Activated T-cell treated with anti-CD3 and anti-CD28 coated beads, Interleukin-2, amount 50 U/mL, for 4 hours (primary cell): ENCODE measurements around the gene CBX2. TPM values are rescaled to one million over a fixed set of nuclear protein-coding genes. Genes with fewer than 3 reads are reported as not detected.

Source experiments
- ATAC-seq, 2 donors: fragments of 200-7000 bp; cut with Tn5 transposase; one replicate each; pipeline ENCODE4 v1.10.0; 2021
- DNase-seq: peaks from one replicate; pipeline ENCODE4 v3.0.0-alpha.2; 2020
- H3K27me3 Mint-ChIP-seq: one replicate; pipeline ENCODE4 v1.8.0; 2021; ENCODE audit warnings: low read depth, mixed read lengths
- H3K36me3 Mint-ChIP-seq: one replicate; pipeline ENCODE4 v1.8.0; 2022; ENCODE audit warnings: mixed read lengths; ENCODE audit not compliant: insufficient read depth
- H3K4me1 Mint-ChIP-seq: one replicate; pipeline ENCODE4 v1.8.0; 2021; ENCODE audit warnings: low read depth, mixed read lengths
- H3K4me3 Mint-ChIP-seq: one replicate; pipeline ENCODE4 v1.8.0; 2021; ENCODE audit warnings: mild to moderate bottlenecking, moderate library complexity, mixed read lengths
- H3K9me3 Mint-ChIP-seq: one replicate; pipeline ENCODE4 v1.8.0; 2021; ENCODE audit warnings: mixed read lengths
- total RNA-seq, 3 donors: library from RNA; stranded (reverse); gene quantifications; one replicate each; pipeline ENCODE4 v1.2.1, GENCODE V29; 2021

The CBX2 gene
- total RNA-seq, 3 donors from 2014 or later = 1.0 to 2.6 (median 1.4) TPM

- H3K4me3 Mint-ChIP-seq = no peak overlapping the region
- peaks cover 41% of the 10 kb centered on the region for H3K4me1 Mint-ChIP-seq
- no peak for ATAC-seq
Observed at GRCh38 chr17:79803421-79803996, 25.6 kb downstream of the CBX2 start.

GRCh38 chr17:79803997-79804855 lies 26.3 kb downstream of the CBX2 start:
- Mint-ChIP-seq H3K27me3 (peaks cover 82% of the 10 kb centered on the region), H3K4me3 (peak overlapping the region; percentile 50), H3K9me3 (no peaks in the 10 kb centered on the region), H3K4me1 (peaks cover 38% of the 10 kb centered on the region), H3K36me3 (no peaks in the 10 kb centered on the region)
- ATAC-seq = peak; percentile 90 to 91
- DNase-seq = peak; percentile 61

More at GRCh38 chr17:79803421-79803996, 25.6 kb downstream of the CBX2 start:
- Mint-ChIP-seq H3K36me3 (no peaks in the 10 kb centered on the region), H3K9me3 (no peaks in the 10 kb centered on the region), H3K27me3 (peaks cover 79% of the 10 kb centered on the region)
- no peak for DNase-seq

GRCh38 chr17:79804856-79805696 lies 27.1 kb downstream of the CBX2 start:
- Mint-ChIP-seq H3K9me3 (no peaks in the 10 kb centered on the region), H3K27me3 (peaks cover 75% of the 10 kb centered on the region), H3K36me3 (no peaks in the 10 kb centered on the region), H3K4me3 (peak overlapping the region; percentile 50), H3K4me1 (peaks cover 31% of the 10 kb centered on the region)
- DNase-seq (no peak), ATAC-seq (peak; percentile 4 to 8)

- peaks cover 29% of the 10 kb centered on the region for H3K4me1 Mint-ChIP-seq
- no peaks in the 10 kb centered on the region for H3K9me3 Mint-ChIP-seq
- no peak overlapping the region for H3K4me3 Mint-ChIP-seq
- no peak for DNase-seq
- H3K36me3 Mint-ChIP-seq = no peaks in the 10 kb centered on the region
- H3K27me3 Mint-ChIP-seq = peaks cover 71% of the 10 kb centered on the region
- no peak for ATAC-seq
Observed at GRCh38 chr17:79806446-79806760, 28.5 kb downstream of the CBX2 start.

GRCh38 chr17:79806863-79807720 lies 29.1 kb downstream of the CBX2 start:
- Mint-ChIP-seq H3K36me3 (no peaks in the 10 kb centered on the region), H3K27me3 (peaks cover 71% of the 10 kb centered on the region), H3K4me1 (peaks cover 30% of the 10 kb centered on the region), H3K9me3 (no peaks in the 10 kb centered on the region), H3K4me3 (no peak overlapping the region)
- DNase-seq (no peak), ATAC-seq (no peak)

GRCh38 chr17:79808763-79809529 lies 31.0 kb downstream of the CBX2 start:
- no peak for ATAC-seq
- Mint-ChIP-seq H3K9me3 (no peaks in the 10 kb centered on the region), H3K36me3 (no peaks in the 10 kb centered on the region), H3K27me3 (peaks cover 65% of the 10 kb centered on the region), H3K4me3 (no peak overlapping the region), H3K4me1 (peaks cover 32% of the 10 kb centered on the region)
- no peak for DNase-seq

- no peaks in the 10 kb centered on the region for H3K9me3 Mint-ChIP-seq
- ATAC-seq (no peak), DNase-seq (no peak)
- no peak overlapping the region for H3K4me3 Mint-ChIP-seq
- peaks cover 34% of the 10 kb centered on the region for H3K4me1 Mint-ChIP-seq
- H3K27me3 Mint-ChIP-seq = peaks cover 67% of the 10 kb centered on the region
- H3K36me3 Mint-ChIP-seq = no peaks in the 10 kb centered on the region
Observed at GRCh38 chr17:79809530-79810129, 31.7 kb downstream of the CBX2 start.

GRCh38 chr17:79810130-79811010 lies 32.4 kb downstream of the CBX2 start:
- H3K4me1 Mint-ChIP-seq = peaks cover 26% of the 10 kb centered on the region
- peak; percentile 95 to 96 for ATAC-seq
- H3K9me3 Mint-ChIP-seq = no peaks in the 10 kb centered on the region
- no peaks in the 10 kb centered on the region for H3K36me3 Mint-ChIP-seq
- DNase-seq = peak; percentile 81
- H3K4me3 Mint-ChIP-seq = no peak overlapping the region
- H3K27me3 Mint-ChIP-seq = peaks cover 60% of the 10 kb centered on the region

- H3K4me1 Mint-ChIP-seq = peaks cover 26% of the 10 kb centered on the region
- DNase-seq (no peak), ATAC-seq (no peak)
- no peaks in the 10 kb centered on the region for H3K36me3 Mint-ChIP-seq
- H3K9me3 Mint-ChIP-seq = no peaks in the 10 kb centered on the region
- H3K4me3 Mint-ChIP-seq = peak overlapping the region; percentile 29
- H3K27me3 Mint-ChIP-seq = peaks cover 56% of the 10 kb centered on the region
Observed at GRCh38 chr17:79811011-79811867, 33.3 kb downstream of the CBX2 start.

- Mint-ChIP-seq H3K4me3 (peak overlapping the region; percentile 29), H3K36me3 (no peaks in the 10 kb centered on the region), H3K9me3 (no peaks in the 10 kb centered on the region), H3K4me1 (peaks cover 28% of the 10 kb centered on the region), H3K27me3 (peaks cover 55% of the 10 kb centered on the region)
- DNase-seq (no peak), ATAC-seq (no peak)
Observed at GRCh38 chr17:79811868-79812352, 34.0 kb downstream of the CBX2 start.

- Mint-ChIP-seq H3K4me3 (peak overlapping the region; percentile 63), H3K36me3 (no peaks in the 10 kb centered on the region), H3K4me1 (peaks cover 28% of the 10 kb centered on the region), H3K27me3 (peaks cover 54% of the 10 kb centered on the region), H3K9me3 (no peaks in the 10 kb centered on the region)
- ATAC-seq (no peak), DNase-seq (no peak)
Observed at GRCh38 chr17:79812353-79813258, 34.7 kb downstream of the CBX2 start.
